A549 (cell line): ENCODE measurements around the gene ZBTB37. TPM values are rescaled to one million over a fixed set of nuclear protein-coding genes. Genes with fewer than 3 reads are reported as not detected.

ENCODE experiments used
- ATAC-seq, 2 experiments: fragments of 200-7000 bp in 1 of 2; fragments of >200 bp in 1 of 2; cut with Nextera tagmentation in 1 of 2; cut with Tn5 transposase in 1 of 2; 3 replicates each; pipeline versions ENCODE4 v1.8.0 to v1.9.1; 2018 to 2020; ENCODE audit warnings: mild to moderate bottlenecking in 1 of 2, moderate library complexity in 1 of 2
- CTCF ChIA-PET: fragments of 300-600 bp; sonication (Branson Sonifier 250); formaldehyde crosslinking; extraction: SDS; loops from one replicate; lab custom pipeline; 2021; ENCODE audit warnings: antibody characterized with exemption, inconsistent platforms; lab: Yijun Ruan, JAX
- POLR2A ChIA-PET: fragments of 350-600 bp; formaldehyde crosslinking; extraction: SDS; loops from one replicate; lab custom pipeline; 2021; ENCODE audit warnings: antibody characterized with exemption, inconsistent platforms; lab: Yijun Ruan, JAX
- DNase-seq, 2 experiments: peaks; one replicate each; pipeline versions ENCODE4 v3.0.0 to v3.0.0-alpha.2; 2011 to 2016; ENCODE audit warnings: low read depth in 1 of 2, low spot score in 1 of 2
- FAIRE-seq: peaks from 2 replicates; lab custom pipeline; 2011; peaks lifted over from hg19 to GRCh38; lab: Jason Lieb, UNC
- H3K27ac ChIP-seq, 2 experiments: fragments of >200 bp; sonication (Bioruptor Twin); formaldehyde crosslinking; 3 replicates each; pipeline ENCODE4 v1.5.1; 2016 to 2017
- H3K4me1 ChIP-seq: fragments of >200 bp; sonication (Bioruptor Twin); formaldehyde crosslinking; 3 replicates; pipeline ENCODE4 v1.6.1; 2016
- H3K4me2 ChIP-seq: fragments of >200 bp; sonication (Bioruptor Twin); formaldehyde crosslinking; 3 replicates; pipeline ENCODE4 v1.6.1; 2016
- H3K4me3 ChIP-seq: fragments of >200 bp; sonication (Bioruptor Twin); formaldehyde crosslinking; 3 replicates; pipeline ENCODE4 v1.5.1; 2016
- H3K9me3 ChIP-seq: fragments of >200 bp; sonication (Bioruptor Twin); formaldehyde crosslinking; 3 replicates; pipeline ENCODE4 v1.6.1; 2016
- CBX8 ChIP-seq: fragments of 200-600 bp; sonication (generic); IDR thresholded peaks from 2 replicates; pipeline ENCODE4 v1.6.1; 2016
- CTCF ChIP-seq: fragments of >200 bp; sonication (Bioruptor Twin); formaldehyde crosslinking; IDR thresholded peaks from 3 replicates; pipeline ENCODE4 v1.5.1; 2016
- E2F6 ChIP-seq: IDR thresholded peaks from 2 replicates; pipeline ENCODE4 v1.6.1; 2012; ENCODE audit warnings: low read depth, borderline replicate concordance
- ELK1 ChIP-seq: fragments of 150-350 bp; IDR thresholded peaks from 2 replicates; pipeline ENCODE4 v1.6.1; 2014; ENCODE audit warnings: low read depth, mild to moderate bottlenecking, low read length
- EP300 ChIP-seq, 2 experiments: fragments of >200 bp; sonication (Bioruptor Twin); formaldehyde crosslinking; IDR thresholded peaks; 2 replicates in 1 of 2; 3 replicates in 1 of 2; pipeline ENCODE4 v1.6.1; 2016 to 2017
- ESRRA ChIP-seq: fragments of 150-350 bp; IDR thresholded peaks from 2 replicates; pipeline ENCODE4 v1.6.1; 2014; ENCODE audit warnings: mild to moderate bottlenecking, low read length, borderline replicate concordance
- HES2 ChIP-seq: fragments of >200 bp; sonication (Bioruptor Twin); formaldehyde crosslinking; IDR thresholded peaks from 2 replicates; pipeline ENCODE4 v1.6.1; 2016
- HOXA7 ChIP-seq: fragments of 250-450 bp; sonication (Bioruptor Pico); IDR thresholded peaks from 2 replicates; pipeline ENCODE4 v1.5.0; 2020; ENCODE audit warnings: mild to moderate bottlenecking, moderate library complexity
- MAFK ChIP-seq: fragments of 450-650 bp; IDR thresholded peaks from 2 replicates; pipeline ENCODE4 v1.6.1; 2014; ENCODE audit not compliant: partially characterized antibody
- NFE2L2 ChIP-seq: fragments of 150-350 bp; conservative IDR thresholded peaks from 2 replicates; pipeline ENCODE4 v1.6.1; 2014; ENCODE audit warnings: low read length
- NPAS2 ChIP-seq: fragments of 250-450 bp; sonication (Bioruptor Pico); IDR thresholded peaks from 2 replicates; pipeline ENCODE4 v1.8.0; 2022; ENCODE audit warnings: mild to moderate bottlenecking, moderate library complexity, borderline replicate concordance
- PBX3 ChIP-seq: IDR thresholded peaks from 2 replicates; pipeline ENCODE4 v1.6.1; 2012
- PHF8 ChIP-seq: fragments of 200-600 bp; sonication (generic); IDR thresholded peaks from 2 replicates; pipeline ENCODE4 v1.6.1; 2016; ENCODE audit warnings: low read depth, mild to moderate bottlenecking, antibody characterized with exemption, moderate library complexity, borderline replicate concordance
- POLR2A ChIP-seq: IDR thresholded peaks from 2 replicates; pipeline ENCODE4 v1.6.1; 2012; ENCODE audit warnings: mild to moderate bottlenecking, low read length
- RFX5 ChIP-seq: fragments of 450-650 bp; IDR thresholded peaks from 2 replicates; pipeline ENCODE4 v1.7.1; 2014; ENCODE audit warnings: antibody characterized with exemption, mild to moderate bottlenecking, moderate library complexity
- RNF2 ChIP-seq: fragments of 200-600 bp; sonication (generic); IDR thresholded peaks from 2 replicates; pipeline ENCODE4 v1.6.1; 2016; ENCODE audit warnings: low read depth, mild to moderate bottlenecking, antibody characterized with exemption, moderate library complexity, borderline replicate concordance
- SREBF2 ChIP-seq: fragments of 450-650 bp; IDR thresholded peaks from 2 replicates; pipeline ENCODE4 v1.6.1; 2014; ENCODE audit warnings: mild to moderate bottlenecking, moderate library complexity
- TFCP2L1 ChIP-seq: fragments of 250-450 bp; sonication (Bioruptor Pico); IDR thresholded peaks from 2 replicates; pipeline ENCODE4 v1.5.0; 2021; ENCODE audit warnings: mild to moderate bottlenecking
- TP53 ChIP-seq: fragments of 250-450 bp; sonication (Bioruptor Pico); IDR thresholded peaks from 2 replicates; pipeline ENCODE4 v1.5.0; 2021; ENCODE audit warnings: mild to moderate bottlenecking, moderate library complexity
- WGBS: methylation state at CpG from one replicate; pipeline ENCODE4 v1.1.6; 2017; ENCODE audit errors: missing lambda C conversion rate; 5-methylcytosine and 5-hydroxymethylcytosine counted together
- polyA plus RNA-seq, 4 experiments: library from polyadenylated mRNA; depleted of rRNA in 3 of 4; stranded (reverse); fragments of >200 nt; fragmentation: RNase III in 1 of 4; extraction: RNeasy Plus Mini Kit Qiagen cat#74134 plus additional on column Dnase treatment in 1 of 4; gene quantifications; 2 replicates in 3 of 4; 3 replicates in 1 of 4; pipeline ENCODE4 v1.2.3, GENCODE V29; 2011 to 2017

Gene ZBTB37
- polyA plus RNA-seq, 2 of the 4 experiments (the other 2 are of a cell fraction): 1.0 to 3.0 TPM

GRCh38 chr1:173867753-173868265, 371 bp upstream of the ZBTB37 start, which contains the start of gene GAS5 (continued):
- TF ChIP-seq ELK1: no peak
- TF ChIP-seq NPAS2: no peak
- TF ChIP-seq SREBF2: no peak

- ATAC-seq: no peak
- no peak for FAIRE-seq
- H3K27ac ChIP-seq: peak overlapping the region; percentile 96 to 97
- peak overlapping the region; percentile 92 for H3K4me2 ChIP-seq
- TF ChIP-seq HOXA7 (CRISPR knock-in tag): no peak
- TF ChIP-seq RNF2: no peak
- CTCF ChIA-PET: interaction anchor here (1.0 to 2.6 kb wide), 6 partner anchors 9 to 449 kb away, joined by 3 to 14 read pairs (median 4); no protein-coding TSS in a partner anchor
- peaks cover 18% of the 10 kb centered on the region for H3K4me1 ChIP-seq
- 5% methylated on average over 5 of the region's 5 CpGs for WGBS
- peak overlapping the region; percentile 97 for H3K4me3 ChIP-seq
- POLR2A ChIA-PET: interaction anchor here (0.6 to 2.6 kb wide), 12 partner anchors 9 to 1130 kb away, joined by 3 to 26 read pairs (median 5); partner anchors contain the start of genes CACYBP, CENPL, DARS2 and RC3H1
- DNase-seq: no peak
- no peaks in the 10 kb centered on the region for H3K9me3 ChIP-seq
Observed at GRCh38 chr1:173869021-173869359, 810 bp downstream of the ZBTB37 start.

GRCh38 chr1:173870252-173871075, 2.3 kb downstream of the ZBTB37 start:
- FAIRE-seq (no peak), ATAC-seq (no peak), DNase-seq (no peak)
- Histone ChIP-seq H3K27ac (no peak overlapping the region), H3K4me1 (peaks cover 7% of the 10 kb centered on the region), H3K4me3 (no peak overlapping the region), H3K4me2 (no peak overlapping the region), H3K9me3 (no peaks in the 10 kb centered on the region)
- 93% methylated on average over 15 of the region's 15 CpGs for WGBS
- CTCF ChIA-PET: interaction anchor here (0.6 to 2.6 kb wide), 4 partner anchors 8 to 479 kb away, joined by 3 to 14 read pairs (median 4); no protein-coding TSS in a partner anchor
- TF ChIP-seq CTCF (no peak), PHF8 (no peak), MAFK (peak; percentile 38), POLR2A (no peak), CBX8 (no peak), NPAS2 (no peak), ESRRA (no peak)
- POLR2A ChIA-PET: no interaction called here

- Histone ChIP-seq H3K4me1 (peaks cover 9% of the 10 kb centered on the region), H3K4me2 (no peak overlapping the region), H3K9me3 (no peaks in the 10 kb centered on the region), H3K27ac (no peak overlapping the region), H3K4me3 (no peak overlapping the region)
- FAIRE-seq: no peak
- no peak for DNase-seq
- no peak for ATAC-seq
- WGBS: 94% methylated on average over 5 of the region's 5 CpGs
- TF ChIP-seq PBX3 (no peak), ELK1 (no peak), HES2 (no peak), SREBF2 (no peak), TFCP2L1 (CRISPR knock-in tag) (no peak), E2F6 (no peak), EP300 (IDR thresholded peaks at IDR 0.05) (no peak), TP53 (no peak), RFX5 (no peak), NFE2L2 (no peak)
- ChIA-PET POLR2A (no interaction called here), CTCF (interaction anchor here (2.6 kb wide), 1 partner anchor 43 kb away, joined by 14 read pairs; no protein-coding TSS in a partner anchor)
Observed at GRCh38 chr1:173871091-173871490, 2.9 kb downstream of the ZBTB37 start.
